ENCODE data around the gene OPCML.

DNA sequence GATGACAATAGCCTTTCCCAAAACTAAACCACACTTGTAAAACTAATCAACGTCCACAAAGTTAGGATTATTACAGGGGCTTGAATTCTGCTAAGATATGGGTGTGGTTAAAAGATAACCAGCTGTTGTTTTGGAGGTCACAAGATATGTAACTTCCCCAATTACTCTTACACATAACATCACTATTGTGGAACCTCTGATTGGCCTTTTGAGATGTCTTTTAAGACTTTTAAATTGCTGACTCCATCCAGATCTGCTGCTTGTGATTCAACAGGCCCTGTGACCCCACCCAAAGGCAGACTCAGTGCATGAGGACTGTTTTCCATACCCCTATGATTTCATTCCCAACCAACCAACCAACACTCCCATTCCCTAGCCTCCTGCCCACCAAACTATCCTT is 893.9 kb downstream of the OPCML start:
- TF ChIP-seq EP300 (IDR thresholded peaks at IDR 0.05; ENCODE audit: low read depth) = no peak
- TF ChIP-seq, protein P1, sequence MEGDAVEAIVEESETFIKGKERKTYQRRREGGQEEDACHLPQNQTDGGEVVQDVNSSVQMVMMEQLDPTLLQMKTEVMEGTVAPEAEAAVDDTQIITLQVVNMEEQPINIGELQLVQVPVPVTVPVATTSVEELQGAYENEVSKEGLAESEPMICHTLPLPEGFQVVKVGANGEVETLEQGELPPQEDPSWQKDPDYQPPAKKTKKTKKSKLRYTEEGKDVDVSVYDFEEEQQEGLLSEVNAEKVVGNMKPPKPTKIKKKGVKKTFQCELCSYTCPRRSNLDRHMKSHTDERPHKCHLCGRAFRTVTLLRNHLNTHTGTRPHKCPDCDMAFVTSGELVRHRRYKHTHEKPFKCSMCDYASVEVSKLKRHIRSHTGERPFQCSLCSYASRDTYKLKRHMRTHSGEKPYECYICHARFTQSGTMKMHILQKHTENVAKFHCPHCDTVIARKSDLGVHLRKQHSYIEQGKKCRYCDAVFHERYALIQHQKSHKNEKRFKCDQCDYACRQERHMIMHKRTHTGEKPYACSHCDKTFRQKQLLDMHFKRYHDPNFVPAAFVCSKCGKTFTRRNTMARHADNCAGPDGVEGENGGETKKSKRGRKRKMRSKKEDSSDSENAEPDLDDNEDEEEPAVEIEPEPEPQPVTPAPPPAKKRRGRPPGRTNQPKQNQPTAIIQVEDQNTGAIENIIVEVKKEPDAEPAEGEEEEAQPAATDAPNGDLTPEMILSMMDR (IDR thresholded peaks at IDR 0.05) = no peak

Data from transverse colon (tissue), 3 donors.